GM18861 (cell line): ENCODE measurements around the gene MAP2K5.

Source experiments
- ATAC-seq: cut with Tn5 transposase; IDR thresholded peaks from one replicate; pipeline ENCODE4 v1.9.1; 2021; ENCODE audit not compliant: unreplicated experiment

The MAP2K5 gene

GRCh38 chr15:67820992-67821783 is 278.7 kb downstream of the MAP2K5 start:
- ATAC-seq = no peak

GRCh38 chr15:67821784-67822440 is 279.4 kb downstream of the MAP2K5 start:
- ATAC-seq = no peak

GRCh38 chr15:67822537-67823313 is 280.2 kb downstream of the MAP2K5 start:
- no peak for ATAC-seq

GRCh38 chr15:67823314-67824196 is 281.1 kb downstream of the MAP2K5 start:
- ATAC-seq = no peak

- no peak for ATAC-seq
Observed at GRCh38 chr15:67824197-67824968, 281.9 kb downstream of the MAP2K5 start.

GRCh38 chr15:67824976-67825880 is 282.7 kb downstream of the MAP2K5 start, which contains the start of gene SKOR1:
Gene SKOR1, plus strand, starts transcription at chr15:67825509. Its CDS starts 94 bp downstream, at chr15:67825603.
- ATAC-seq = no peak

- ATAC-seq = no peak
Observed at GRCh38 chr15:67825881-67826716, 283.6 kb downstream of the MAP2K5 start.

GRCh38 chr15:67826717-67827561 is 284.4 kb downstream of the MAP2K5 start:
- no peak for ATAC-seq

GRCh38 chr15:67827562-67828277 is 285.2 kb downstream of the MAP2K5 start:
- no peak for ATAC-seq

GRCh38 chr15:67828278-67828968 is 285.9 kb downstream of the MAP2K5 start:
- ATAC-seq = no peak

GRCh38 chr15:67828969-67829646 is 286.6 kb downstream of the MAP2K5 start:
- no peak for ATAC-seq

GRCh38 chr15:67829647-67830504 is 287.4 kb downstream of the MAP2K5 start:
- no peak for ATAC-seq

GRCh38 chr15:67831363-67831762 is 288.9 kb downstream of the MAP2K5 start:
- ATAC-seq = no peak

GRCh38 chr15:67832031-67832551 is 289.6 kb downstream of the MAP2K5 start:
- ATAC-seq = no peak
